Kidney glomerular epithelial cell (primary cell): ENCODE measurements around the gene TBC1D22A.

Experiments
- DNase-seq: peaks from one replicate; lab custom pipeline; 2025; lab: John Stamatoyannopoulos, UW

TBC1D22A gene

GRCh38 chr22:47202819-47203553, 440.5 kb downstream of the TBC1D22A start:
- no peak for DNase-seq

- no peak for DNase-seq
Observed at GRCh38 chr22:47203554-47203991, 441.1 kb downstream of the TBC1D22A start.

GRCh38 chr22:47204002-47204979, 441.8 kb downstream of the TBC1D22A start:
- no peak for DNase-seq

- no peak for DNase-seq
Observed at GRCh38 chr22:47205081-47205491, 442.6 kb downstream of the TBC1D22A start.

- DNase-seq, result no peak
Observed at GRCh38 chr22:47205554-47205953, 443.1 kb downstream of the TBC1D22A start.

- no peak for DNase-seq
Observed at GRCh38 chr22:47206164-47206563, 443.7 kb downstream of the TBC1D22A start.

- no peak for DNase-seq
Observed at GRCh38 chr22:47206666-47207218, 444.3 kb downstream of the TBC1D22A start.

GRCh38 chr22:47207387-47207786, 444.9 kb downstream of the TBC1D22A start:
- DNase-seq, result no peak

- no peak for DNase-seq
Observed at GRCh38 chr22:47207846-47208554, 445.6 kb downstream of the TBC1D22A start.

- no peak for DNase-seq
Observed at GRCh38 chr22:47208630-47209029, 446.2 kb downstream of the TBC1D22A start.

- DNase-seq, result no peak
Observed at GRCh38 chr22:47209040-47209514, 446.6 kb downstream of the TBC1D22A start.

- no peak for DNase-seq
Observed at GRCh38 chr22:47209547-47210023, 447.1 kb downstream of the TBC1D22A start.

- no peak for DNase-seq
Observed at GRCh38 chr22:47210112-47210657, 447.7 kb downstream of the TBC1D22A start.

GRCh38 chr22:47210686-47211085, 448.2 kb downstream of the TBC1D22A start:
- no peak for DNase-seq

- peak; percentile 1 for DNase-seq
Observed at GRCh38 chr22:47213571-47214230, 451.3 kb downstream of the TBC1D22A start.

GRCh38 chr22:47215851-47216250, 453.4 kb downstream of the TBC1D22A start:
- DNase-seq, result no peak

GRCh38 chr22:47218671-47219070, 456.2 kb downstream of the TBC1D22A start:
- DNase-seq, result no peak

GRCh38 chr22:47219789-47220188, 457.3 kb downstream of the TBC1D22A start:
- DNase-seq, result no peak

- no peak for DNase-seq
Observed at GRCh38 chr22:47220752-47221151, 458.3 kb downstream of the TBC1D22A start.

- DNase-seq, result no peak
Observed at GRCh38 chr22:47221840-47222615, 459.6 kb downstream of the TBC1D22A start.
